ENCODE results near the gene MPDZ. TPM values are rescaled to one million over a fixed set of nuclear protein-coding genes. Genes with fewer than 3 reads are reported as not detected.

MPDZ gene
- total and polyA plus RNA-seq, 4 donors: 9.5 to 62.7 (median 16.2) TPM

DNA sequence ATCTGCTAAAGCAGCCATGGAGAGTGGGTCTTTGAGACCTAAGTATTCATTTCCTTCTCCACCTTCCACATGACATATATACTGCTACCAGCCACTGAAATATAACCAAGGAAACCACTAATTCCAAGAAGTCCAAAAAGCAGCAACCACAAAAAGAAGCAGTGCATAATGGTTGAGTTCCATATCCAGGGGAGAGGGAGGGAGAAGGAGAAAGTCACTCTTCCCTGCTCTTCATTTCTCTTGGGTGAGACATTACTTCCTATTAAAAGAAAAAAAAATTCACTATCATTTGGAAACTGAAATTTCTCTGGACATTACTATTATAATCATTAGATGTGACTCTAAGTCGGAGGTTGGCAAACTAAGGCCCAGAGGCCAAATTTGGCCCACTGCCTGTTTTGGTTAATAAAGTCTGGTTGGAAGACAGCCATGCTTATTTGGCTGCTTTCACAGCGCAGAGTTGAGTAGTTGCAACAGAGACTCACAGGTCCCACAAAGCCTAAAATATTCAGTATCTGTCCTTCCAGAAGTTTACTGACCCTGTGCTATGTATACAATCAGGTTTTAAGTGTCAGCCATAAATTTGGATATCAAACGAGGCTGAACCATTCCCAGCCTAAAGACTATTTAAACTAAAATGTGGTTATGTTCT lies 168.6 kb downstream of the MPDZ start:
- Histone ChIP-seq H3K4me3 (no peak overlapping the region), H3K4me1 (ENCODE audit: control insufficient read depth in 5 of 5, insufficient read depth in 5 of 5, low read length in 5 of 5) (peaks cover 0 to 28% (median 0%) of the 10 kb centered on the region in 5 donors), H3K9me3 (ENCODE audit: control insufficient read depth in 4 of 4, insufficient read depth in 3 of 4, low read length in 3 of 4) (no peaks in the 10 kb centered on the region), H3K27me3 (ENCODE audit: control insufficient read depth in 3 of 3, insufficient read depth in 3 of 3, low read length in 2 of 3) (no peaks in the 10 kb centered on the region), H3K9ac (ENCODE audit: insufficient read depth in 1 of 2, low read length in 2 of 2) (no peak overlapping the region), H3K36me3 (ENCODE audit: control insufficient read depth in 4 of 4, insufficient read depth in 4 of 4, low read length in 4 of 4) (peaks cover 0 to 34% (median 22%) of the 10 kb centered on the region in 4 donors), H3K27ac (ENCODE audit: low read depth in 1 of 2, low read length in 1 of 2) (no peak overlapping the region)
- WGBS, 2 donors: 42 to 49% methylated on average over 3 of the region's 3 CpGs
- DNase-seq (peak; percentile 51 to 77 (median 73)), ATAC-seq (ENCODE audit: insufficient read depth, low FRiP score) (no peak)
- TF ChIP-seq, protein P1, sequence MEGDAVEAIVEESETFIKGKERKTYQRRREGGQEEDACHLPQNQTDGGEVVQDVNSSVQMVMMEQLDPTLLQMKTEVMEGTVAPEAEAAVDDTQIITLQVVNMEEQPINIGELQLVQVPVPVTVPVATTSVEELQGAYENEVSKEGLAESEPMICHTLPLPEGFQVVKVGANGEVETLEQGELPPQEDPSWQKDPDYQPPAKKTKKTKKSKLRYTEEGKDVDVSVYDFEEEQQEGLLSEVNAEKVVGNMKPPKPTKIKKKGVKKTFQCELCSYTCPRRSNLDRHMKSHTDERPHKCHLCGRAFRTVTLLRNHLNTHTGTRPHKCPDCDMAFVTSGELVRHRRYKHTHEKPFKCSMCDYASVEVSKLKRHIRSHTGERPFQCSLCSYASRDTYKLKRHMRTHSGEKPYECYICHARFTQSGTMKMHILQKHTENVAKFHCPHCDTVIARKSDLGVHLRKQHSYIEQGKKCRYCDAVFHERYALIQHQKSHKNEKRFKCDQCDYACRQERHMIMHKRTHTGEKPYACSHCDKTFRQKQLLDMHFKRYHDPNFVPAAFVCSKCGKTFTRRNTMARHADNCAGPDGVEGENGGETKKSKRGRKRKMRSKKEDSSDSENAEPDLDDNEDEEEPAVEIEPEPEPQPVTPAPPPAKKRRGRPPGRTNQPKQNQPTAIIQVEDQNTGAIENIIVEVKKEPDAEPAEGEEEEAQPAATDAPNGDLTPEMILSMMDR (IDR thresholded peaks at IDR 0.05; ENCODE audit: control extremely low read depth, extremely low read depth): no peak

DNA sequence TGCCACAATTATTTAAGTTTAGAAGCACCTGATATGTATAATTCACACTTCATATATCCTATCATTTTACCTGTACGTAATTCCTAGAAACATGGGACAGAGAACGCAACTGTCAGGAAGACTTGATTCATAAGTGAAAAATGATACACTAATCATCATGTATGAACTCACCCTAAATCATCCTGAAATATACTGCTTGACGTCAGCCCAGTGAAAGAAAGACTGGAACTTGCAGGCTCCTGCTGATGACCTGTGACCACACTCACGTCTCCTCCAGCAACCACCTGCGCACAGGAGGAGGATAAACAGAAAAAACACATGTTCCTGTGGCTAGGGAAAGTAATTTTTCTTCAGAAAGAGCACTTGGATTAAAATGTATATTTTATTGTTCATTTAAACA lies 169.7 kb downstream of the MPDZ start:
- Histone ChIP-seq H3K36me3 (ENCODE audit: control insufficient read depth in 4 of 4, insufficient read depth in 4 of 4, low read length in 4 of 4) (peaks cover 0 to 40% (median 24%) of the 10 kb centered on the region in 4 donors), H3K9ac (ENCODE audit: insufficient read depth in 1 of 2, low read length in 2 of 2) (no peak overlapping the region), H3K4me3 (no peak overlapping the region), H3K9me3 (ENCODE audit: control insufficient read depth in 4 of 4, insufficient read depth in 3 of 4, low read length in 3 of 4) (no peaks in the 10 kb centered on the region), H3K27ac (ENCODE audit: low read depth in 1 of 2, low read length in 1 of 2) (no peak overlapping the region), H3K4me1 (ENCODE audit: control insufficient read depth in 5 of 5, insufficient read depth in 5 of 5, low read length in 5 of 5) (peaks cover 0 to 28% (median 0%) of the 10 kb centered on the region in 5 donors), H3K27me3 (ENCODE audit: control insufficient read depth in 3 of 3, insufficient read depth in 3 of 3, low read length in 2 of 3) (no peaks in the 10 kb centered on the region)
- 90 to 93% methylated on average over 5 of the region's 5 CpGs for WGBS, 2 donors
- TF ChIP-seq, protein P1 (IDR thresholded peaks at IDR 0.05; ENCODE audit: control extremely low read depth, extremely low read depth): no peak
- ATAC-seq (ENCODE audit: insufficient read depth, low FRiP score) (no peak), DNase-seq (no peak)

DNA sequence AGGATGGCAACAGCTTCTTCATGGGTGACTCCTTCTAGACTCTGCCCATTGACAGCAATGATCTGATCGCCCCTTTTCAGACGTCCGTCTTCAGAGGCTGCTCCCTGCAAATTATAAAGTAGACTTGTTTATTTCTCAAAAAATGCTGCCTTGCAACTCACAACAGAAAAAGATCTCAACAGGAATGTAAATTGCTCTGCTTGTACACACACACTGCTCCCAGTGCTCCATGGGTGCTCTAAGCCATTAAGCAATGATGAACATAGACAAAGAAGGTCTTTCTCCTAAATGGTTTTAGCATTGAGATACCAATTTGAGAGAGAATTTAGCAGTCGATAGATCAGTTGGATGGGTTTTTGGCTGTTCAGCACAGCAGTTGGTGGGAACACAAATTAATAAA lies 172.5 kb downstream of the MPDZ start:
- TF ChIP-seq, protein P1 (IDR thresholded peaks at IDR 0.05; ENCODE audit: control extremely low read depth, extremely low read depth): no peak
- H3K4me1 ChIP-seq (ENCODE audit: control insufficient read depth in 5 of 5, insufficient read depth in 5 of 5, low read length in 5 of 5): peaks cover 0 to 14% (median 0%) of the 10 kb centered on the region in 5 donors
- WGBS, 2 donors: 93% methylated on average over 4 of the region's 4 CpGs
- H3K27me3 ChIP-seq (ENCODE audit: control insufficient read depth in 3 of 3, insufficient read depth in 3 of 3, low read length in 2 of 3): no peaks in the 10 kb centered on the region
- no peaks in the 10 kb centered on the region for H3K9me3 ChIP-seq (ENCODE audit: control insufficient read depth in 4 of 4, insufficient read depth in 3 of 4, low read length in 3 of 4)
- no peak overlapping the region for H3K9ac ChIP-seq (ENCODE audit: insufficient read depth in 1 of 2, low read length in 2 of 2)
- H3K27ac ChIP-seq (ENCODE audit: low read depth in 1 of 2, low read length in 1 of 2): no peak overlapping the region
- no peak for ATAC-seq (ENCODE audit: insufficient read depth, low FRiP score)
- no peak overlapping the region for H3K4me3 ChIP-seq
- H3K36me3 ChIP-seq (ENCODE audit: control insufficient read depth in 4 of 4, insufficient read depth in 4 of 4, low read length in 4 of 4): peaks cover 1 to 34% (median 27%) of the 10 kb centered on the region in 4 donors
- no peak for DNase-seq

Measured in lung (tissue), 12 donors.